Parathyroid adenoma (tissue), 2 donors: Measurements from ENCODE around the gene PARD3B.

Experiments
- H2AFZ ChIP-seq: fragments of 300-600 bp; sonication (generic); one replicate; pipeline ENCODE4 v1.7.0; 2017; ENCODE audit warnings: antibody characterized with exemption, mild to moderate bottlenecking
- H3K27ac ChIP-seq: fragments of 300-600 bp; sonication (generic); one replicate; pipeline ENCODE4 v1.7.0; 2017
- H3K27me3 ChIP-seq: fragments of 300-600 bp; sonication (generic); one replicate; pipeline ENCODE4 v1.7.0; 2017; ENCODE audit warnings: low read length; ENCODE audit not compliant: control insufficient read depth, insufficient read depth
- H3K36me3 ChIP-seq: fragments of 300-600 bp; sonication (generic); one replicate; pipeline ENCODE4 v1.7.0; 2017; ENCODE audit warnings: low read length; ENCODE audit not compliant: control insufficient read depth, insufficient read depth
- H3K4me1 ChIP-seq: fragments of 300-600 bp; sonication (generic); one replicate; pipeline ENCODE4 v1.7.0; 2017; ENCODE audit warnings: control low read depth
- H3K4me2 ChIP-seq: fragments of 300-600 bp; sonication (generic); one replicate; pipeline ENCODE4 v1.7.0; 2017; ENCODE audit warnings: low read length
- H3K4me3 ChIP-seq: fragments of 300-600 bp; sonication (generic); one replicate; pipeline ENCODE4 v1.7.0; 2017; ENCODE audit warnings: low read depth, low read length
- H3K79me2 ChIP-seq: fragments of 300-600 bp; sonication (generic); one replicate; pipeline ENCODE4 v1.7.0; 2017; ENCODE audit warnings: control low read depth
- H3K9ac ChIP-seq: fragments of 300-600 bp; sonication (generic); one replicate; pipeline ENCODE4 v1.7.0; 2017; ENCODE audit warnings: mild to moderate bottlenecking
- H3K9me3 ChIP-seq: fragments of 300-600 bp; sonication (generic); one replicate; pipeline ENCODE4 v1.7.0; 2017; ENCODE audit warnings: low read length; ENCODE audit not compliant: control insufficient read depth
- TF ChIP-seq, protein P1 (sequence below): fragments of 300-600 bp; sonication (generic); IDR thresholded peaks from one replicate; pipeline ENCODE4 v1.7.0; 2017; ENCODE audit warnings: antibody characterized with exemption, mild to moderate bottlenecking
- donor health status: primary hyperparathyroidism.

The PARD3B gene

DNA sequence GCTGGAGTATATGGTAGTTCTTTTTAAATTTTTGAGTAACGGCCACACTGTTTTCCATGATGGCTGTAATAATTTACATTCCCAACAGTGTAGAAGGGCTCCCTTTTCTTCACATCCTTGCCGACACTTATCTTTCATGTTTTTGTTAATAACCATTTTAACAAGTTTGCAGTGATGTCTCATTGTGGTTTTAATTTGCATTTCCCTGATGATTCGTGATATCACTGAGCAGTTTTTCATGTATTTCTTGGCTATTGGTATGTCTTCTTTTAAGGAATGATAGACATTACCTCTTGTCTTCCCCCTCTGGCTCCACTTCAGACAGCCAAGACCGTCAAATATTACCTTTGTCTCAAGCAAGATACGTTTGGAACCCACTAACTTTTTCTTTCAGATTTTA is 765.9 kb downstream of the PARD3B start:
- no peak overlapping the region for H3K9ac ChIP-seq
- H3K4me1 ChIP-seq: no peaks in the 10 kb centered on the region
- TF ChIP-seq, protein P1, sequence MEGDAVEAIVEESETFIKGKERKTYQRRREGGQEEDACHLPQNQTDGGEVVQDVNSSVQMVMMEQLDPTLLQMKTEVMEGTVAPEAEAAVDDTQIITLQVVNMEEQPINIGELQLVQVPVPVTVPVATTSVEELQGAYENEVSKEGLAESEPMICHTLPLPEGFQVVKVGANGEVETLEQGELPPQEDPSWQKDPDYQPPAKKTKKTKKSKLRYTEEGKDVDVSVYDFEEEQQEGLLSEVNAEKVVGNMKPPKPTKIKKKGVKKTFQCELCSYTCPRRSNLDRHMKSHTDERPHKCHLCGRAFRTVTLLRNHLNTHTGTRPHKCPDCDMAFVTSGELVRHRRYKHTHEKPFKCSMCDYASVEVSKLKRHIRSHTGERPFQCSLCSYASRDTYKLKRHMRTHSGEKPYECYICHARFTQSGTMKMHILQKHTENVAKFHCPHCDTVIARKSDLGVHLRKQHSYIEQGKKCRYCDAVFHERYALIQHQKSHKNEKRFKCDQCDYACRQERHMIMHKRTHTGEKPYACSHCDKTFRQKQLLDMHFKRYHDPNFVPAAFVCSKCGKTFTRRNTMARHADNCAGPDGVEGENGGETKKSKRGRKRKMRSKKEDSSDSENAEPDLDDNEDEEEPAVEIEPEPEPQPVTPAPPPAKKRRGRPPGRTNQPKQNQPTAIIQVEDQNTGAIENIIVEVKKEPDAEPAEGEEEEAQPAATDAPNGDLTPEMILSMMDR: no peak

DNA sequence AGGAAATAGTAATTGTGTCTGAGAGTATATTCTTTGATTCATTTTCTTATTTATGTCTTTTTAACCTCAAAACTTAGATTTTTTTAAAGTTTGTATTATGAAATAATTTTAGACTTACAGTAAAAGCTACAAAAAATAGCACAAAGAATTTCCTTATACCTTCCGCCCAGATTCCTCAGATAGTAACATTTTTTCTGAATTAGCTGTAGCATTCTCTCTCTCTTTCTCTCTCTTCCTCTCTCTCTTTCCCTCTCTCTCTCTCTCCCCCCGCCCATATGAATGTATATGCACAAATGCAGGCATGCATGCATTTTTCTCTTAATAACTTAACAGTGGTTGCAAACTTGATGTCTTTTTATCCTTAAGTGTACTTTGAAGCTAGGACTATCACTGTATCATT is 776.0 kb downstream of the PARD3B start:
- TF ChIP-seq, protein P1: no peak
- Histone ChIP-seq H3K4me1 (peaks cover 6% of the 10 kb centered on the region), H3K27me3 (no peaks in the 10 kb centered on the region), H3K4me3 (no peak overlapping the region), H3K79me2 (no peaks in the 10 kb centered on the region), H3K36me3 (no peaks in the 10 kb centered on the region), H3K9me3 (no peaks in the 10 kb centered on the region), H3K9ac (no peak overlapping the region), H3K4me2 (no peak overlapping the region), H3K27ac (no peak overlapping the region), H2AFZ (no peak overlapping the region)

More for the DNA sequence above, 765.9 kb downstream of the PARD3B start:
- no peak overlapping the region for H2AFZ ChIP-seq
- H3K27me3 ChIP-seq: no peaks in the 10 kb centered on the region
- H3K4me3 ChIP-seq: no peak overlapping the region
- no peaks in the 10 kb centered on the region for H3K36me3 ChIP-seq
- H3K79me2 ChIP-seq: no peaks in the 10 kb centered on the region
- H3K9me3 ChIP-seq: no peaks in the 10 kb centered on the region
- H3K4me2 ChIP-seq: no peak overlapping the region
- no peak overlapping the region for H3K27ac ChIP-seq

DNA sequence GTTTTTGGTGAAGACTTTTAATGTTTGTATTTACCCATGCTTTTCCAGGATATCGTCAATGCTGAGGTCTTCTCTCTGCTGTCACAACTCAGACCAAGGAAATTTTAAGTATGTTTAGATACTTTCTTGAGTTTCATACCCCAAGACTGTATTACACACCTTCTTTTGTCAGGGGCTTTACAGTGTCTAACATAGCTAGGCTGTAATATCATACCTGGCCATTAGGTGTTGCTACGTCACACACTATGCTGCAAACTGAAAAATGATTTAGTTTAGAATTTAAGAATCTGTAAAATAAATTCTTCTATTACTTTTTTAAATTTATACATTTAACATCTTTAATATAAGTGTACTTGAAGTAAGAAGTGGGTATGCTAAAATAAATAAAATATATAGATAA is 778.7 kb downstream of the PARD3B start:
- Histone ChIP-seq H2AFZ (no peak overlapping the region), H3K36me3 (no peaks in the 10 kb centered on the region), H3K4me2 (no peak overlapping the region), H3K79me2 (no peaks in the 10 kb centered on the region), H3K4me3 (no peak overlapping the region), H3K27ac (no peak overlapping the region), H3K9me3 (no peaks in the 10 kb centered on the region), H3K4me1 (peaks cover 6% of the 10 kb centered on the region), H3K27me3 (no peaks in the 10 kb centered on the region), H3K9ac (no peak overlapping the region)
- TF ChIP-seq, protein P1: peak; percentile 41

DNA sequence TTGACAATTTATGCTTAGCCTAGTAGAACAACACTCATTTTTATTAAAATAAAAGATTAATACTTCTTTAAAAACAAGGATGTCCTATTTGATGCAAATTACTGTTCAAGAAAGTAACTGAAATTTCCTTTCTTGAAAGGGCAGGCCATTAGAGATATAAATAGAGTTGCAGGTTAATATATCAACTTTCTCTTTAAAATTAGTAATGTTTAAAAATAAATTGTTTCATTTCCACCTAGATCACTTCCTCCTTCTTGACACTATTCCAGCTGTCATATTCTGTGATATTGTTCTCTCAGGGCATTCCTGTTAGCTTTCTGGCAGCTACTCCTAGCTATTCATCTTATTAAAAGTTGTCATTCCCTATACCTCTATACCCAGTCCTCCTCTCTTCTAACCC is 779.1 kb downstream of the PARD3B start:
- no peak overlapping the region for H2AFZ ChIP-seq
- TF ChIP-seq, protein P1: no peak
- H3K79me2 ChIP-seq: no peaks in the 10 kb centered on the region
- peaks cover 6% of the 10 kb centered on the region for H3K4me1 ChIP-seq
- H3K4me2 ChIP-seq: no peak overlapping the region
- no peak overlapping the region for H3K27ac ChIP-seq
- H3K4me3 ChIP-seq: no peak overlapping the region
- no peak overlapping the region for H3K9ac ChIP-seq
- H3K9me3 ChIP-seq: no peaks in the 10 kb centered on the region
- H3K36me3 ChIP-seq: no peaks in the 10 kb centered on the region
- H3K27me3 ChIP-seq: no peaks in the 10 kb centered on the region

DNA sequence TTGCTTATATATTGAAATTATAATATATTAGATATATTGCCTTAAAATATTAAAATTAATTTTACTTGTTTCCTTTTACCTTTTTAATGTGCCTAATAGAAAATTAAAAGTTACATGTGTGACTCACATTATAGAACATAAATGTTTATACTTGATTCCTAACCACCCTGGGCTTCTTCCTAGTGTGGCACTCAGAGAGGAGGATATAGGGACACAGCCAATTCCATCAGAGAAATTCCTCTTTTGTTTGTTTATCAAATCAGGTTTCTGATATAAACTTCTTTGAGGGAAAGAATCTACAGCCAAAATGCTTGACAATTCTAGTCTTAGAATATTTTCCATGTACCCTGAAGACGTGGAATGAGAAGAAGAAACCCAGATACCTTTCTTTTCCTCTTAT is 788.1 kb downstream of the PARD3B start:
- H3K4me3 ChIP-seq: no peak overlapping the region
- TF ChIP-seq, protein P1: no peak
- H3K27me3 ChIP-seq: no peaks in the 10 kb centered on the region
- H3K27ac ChIP-seq: no peak overlapping the region
- H2AFZ ChIP-seq: no peak overlapping the region
- H3K9me3 ChIP-seq: no peaks in the 10 kb centered on the region
- no peak overlapping the region for H3K9ac ChIP-seq
- H3K79me2 ChIP-seq: no peaks in the 10 kb centered on the region
- no peak overlapping the region for H3K4me2 ChIP-seq
- no peaks in the 10 kb centered on the region for H3K36me3 ChIP-seq
- H3K4me1 ChIP-seq: no peaks in the 10 kb centered on the region
